DND-41 (cell line): ENCODE data around the gene MTA2.

Experiments used
- CTCF ChIP-seq: IDR thresholded peaks from 2 replicates; pipeline ENCODE4 v1.5.1; 2012; ENCODE audit warnings: borderline replicate concordance, low read length, moderate library complexity, mild to moderate bottlenecking; ENCODE audit not compliant: poor library complexity, severe bottlenecking; ENCODE audit errors: extremely low read depth
- EZH2 ChIP-seq: IDR thresholded peaks from 3 replicates; pipeline ENCODE4 v1.6.1; 2012; ENCODE audit warnings: borderline replicate concordance, low read depth, mild to moderate bottlenecking, moderate library complexity, low read length, inconsistent platforms; ENCODE audit not compliant: severe bottlenecking

- no peak for TF ChIP-seq EZH2
- no peak for TF ChIP-seq CTCF
Measured at GRCh38 chr11:62591448-62592145, 10.1 kb downstream of the MTA2 start, which contains the start of gene TUT1.
